Left ventricle myocardium inferior (tissue), 1 donor: ENCODE results near the gene TSPEAR. TPM values are rescaled to one million over a fixed set of nuclear protein-coding genes. Genes with fewer than 3 reads are reported as not detected.

Experiments
- DNase-seq: peaks from one replicate; pipeline ENCODE4 v3.0.0-alpha.2; 2020
- H3K27ac ChIP-seq: fragments of 200-600 bp; replicated peaks from 2 replicates; pipeline ENCODE4 v1.8.0; 2021
- H3K27me3 ChIP-seq: fragments of 200-600 bp; 2 replicates; pipeline ENCODE4 v1.8.0; 2021; ENCODE audit warnings: low read depth
- H3K36me3 ChIP-seq: fragments of 200-600 bp; 2 replicates; pipeline ENCODE4 v1.8.0; 2021
- H3K4me1 ChIP-seq: fragments of 200-600 bp; 2 replicates; pipeline ENCODE4 v1.8.0; 2021
- H3K4me3 ChIP-seq: fragments of 200-600 bp; 2 replicates; pipeline ENCODE4 v1.8.0; 2021; ENCODE audit warnings: mild to moderate bottlenecking, moderate library complexity
- H3K9me3 ChIP-seq: fragments of 200-600 bp; replicated peaks from 2 replicates; pipeline ENCODE4 v1.8.0; 2021
- CTCF ChIP-seq: fragments of 200-600 bp; IDR thresholded peaks from 2 replicates; pipeline ENCODE4 v1.8.0; 2021; ENCODE audit warnings: antibody characterized with exemption, mild to moderate bottlenecking, borderline replicate concordance
- intact Hi-C: fragments of 100-400 bp; cut with micrococcal nuclease; formaldehyde crosslinking; loops from one replicate; pipeline ENCODE4 v1.11.0; 2022
- total RNA-seq: library from RNA; stranded (reverse); fragmentation: NEBNext Ultra II Directional; extraction: Animal tissue kit (Norgen Biotek cat#: 25700); gene quantifications from one replicate; pipeline ENCODE4 v1.2.1, GENCODE V29; 2021
- donor health status: DM: no; HTN: yes; CAD: no; lungs with severe emphysema.

The TSPEAR gene
- total RNA-seq, 1 donor from 2014 or later, result 3.3 TPM

- intact Hi-C loops, result no loop called here
- no peaks in the 10 kb centered on the region for H3K9me3 ChIP-seq
- peaks cover 98% of the 10 kb centered on the region for H3K27me3 ChIP-seq
- H3K4me3 ChIP-seq, result peak overlapping the region; percentile 53
- H3K4me1 ChIP-seq, result peaks cover 56% of the 10 kb centered on the region
- DNase-seq, result no peak
- no peaks in the 10 kb centered on the region for H3K36me3 ChIP-seq
- no peak for TF ChIP-seq CTCF
- H3K27ac ChIP-seq, result peak overlapping the region; percentile 58
Measured at GRCh38 chr21:44708213-44708865, 3.0 kb downstream of the TSPEAR start.

- intact Hi-C loops, result no loop called here
- TF ChIP-seq CTCF, result no peak
- DNase-seq, result no peak
- Histone ChIP-seq H3K4me1 (peaks cover 52% of the 10 kb centered on the region), H3K27me3 (peaks cover 98% of the 10 kb centered on the region), H3K36me3 (no peaks in the 10 kb centered on the region), H3K27ac (no peak overlapping the region), H3K4me3 (no peak overlapping the region), H3K9me3 (no peaks in the 10 kb centered on the region)
Measured at GRCh38 chr21:44706706-44707581, 4.4 kb downstream of the TSPEAR start.

- Histone ChIP-seq H3K4me3 (no peak overlapping the region), H3K36me3 (no peaks in the 10 kb centered on the region), H3K27me3 (peaks cover 98% of the 10 kb centered on the region), H3K9me3 (no peaks in the 10 kb centered on the region), H3K27ac (no peak overlapping the region), H3K4me1 (peaks cover 44% of the 10 kb centered on the region)
- TF ChIP-seq CTCF, result no peak
- DNase-seq, result no peak
- intact Hi-C loops, result no loop called here
Measured at GRCh38 chr21:44706026-44706705, 5.2 kb downstream of the TSPEAR start.

GRCh38 chr21:44704636-44705001 lies 6.8 kb downstream of the TSPEAR start:
- no peak for TF ChIP-seq CTCF
- peaks cover 98% of the 10 kb centered on the region for H3K27me3 ChIP-seq
- intact Hi-C loops, result no loop called here
- no peak for DNase-seq
- H3K9me3 ChIP-seq, result no peaks in the 10 kb centered on the region
- no peak overlapping the region for H3K27ac ChIP-seq
- no peaks in the 10 kb centered on the region for H3K36me3 ChIP-seq
- no peak overlapping the region for H3K4me3 ChIP-seq
- peaks cover 28% of the 10 kb centered on the region for H3K4me1 ChIP-seq

GRCh38 chr21:44703731-44704635 lies 7.4 kb downstream of the TSPEAR start:
- DNase-seq, result no peak
- Histone ChIP-seq H3K36me3 (no peaks in the 10 kb centered on the region), H3K9me3 (no peaks in the 10 kb centered on the region), H3K27ac (no peak overlapping the region), H3K4me3 (no peak overlapping the region), H3K27me3 (peaks cover 98% of the 10 kb centered on the region), H3K4me1 (peaks cover 22% of the 10 kb centered on the region)
- intact Hi-C loops, result no loop called here
- TF ChIP-seq CTCF, result no peak
